Measurements from ENCODE around the gene GALK1. TPM values are rescaled to one million over a fixed set of nuclear protein-coding genes. Genes with fewer than 3 reads are reported as not detected.

Gene GALK1
- 11.1 TPM in 2 replicates for total RNA-seq

DNA sequence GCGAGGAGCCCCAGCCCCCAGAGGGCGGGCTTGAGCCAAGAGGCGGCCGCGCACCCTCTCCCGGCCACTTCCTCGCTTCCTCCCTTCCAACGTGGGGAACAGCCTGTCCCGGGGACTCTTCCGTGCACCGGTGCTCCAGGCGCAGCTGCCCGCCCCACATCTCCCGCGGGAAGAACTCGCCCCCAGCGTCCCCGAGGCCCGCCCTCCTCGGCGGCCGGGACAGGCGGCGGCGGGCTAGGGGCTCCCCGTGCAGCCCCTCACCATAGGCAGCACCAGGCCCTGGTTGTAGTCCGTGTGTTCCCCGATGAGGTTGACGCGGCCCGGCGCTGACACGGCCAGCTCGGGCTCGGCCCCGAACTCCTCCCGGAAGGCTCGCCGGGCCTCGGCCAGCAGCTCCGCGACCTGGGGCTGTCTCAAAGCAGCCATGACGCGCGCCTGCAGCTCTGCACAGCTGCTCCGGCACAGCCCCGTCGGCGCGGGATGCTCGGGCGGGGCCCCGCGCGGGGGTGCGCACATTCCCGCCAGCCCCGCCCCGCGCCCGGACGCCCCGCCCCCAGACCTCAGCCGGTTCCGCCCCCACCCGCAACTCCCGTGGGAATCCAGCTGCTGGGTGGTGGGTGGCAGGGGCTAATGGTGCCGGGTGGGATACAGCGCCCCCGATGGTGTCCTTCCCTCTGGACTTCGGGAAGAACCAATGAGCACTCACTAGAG lies at the start of gene GALK1:
Gene GALK1 (minus strand): TSS at position 482 of the 711 bp plus-strand sequence. CDS start 56 bp downstream, at position 426.

DNA sequence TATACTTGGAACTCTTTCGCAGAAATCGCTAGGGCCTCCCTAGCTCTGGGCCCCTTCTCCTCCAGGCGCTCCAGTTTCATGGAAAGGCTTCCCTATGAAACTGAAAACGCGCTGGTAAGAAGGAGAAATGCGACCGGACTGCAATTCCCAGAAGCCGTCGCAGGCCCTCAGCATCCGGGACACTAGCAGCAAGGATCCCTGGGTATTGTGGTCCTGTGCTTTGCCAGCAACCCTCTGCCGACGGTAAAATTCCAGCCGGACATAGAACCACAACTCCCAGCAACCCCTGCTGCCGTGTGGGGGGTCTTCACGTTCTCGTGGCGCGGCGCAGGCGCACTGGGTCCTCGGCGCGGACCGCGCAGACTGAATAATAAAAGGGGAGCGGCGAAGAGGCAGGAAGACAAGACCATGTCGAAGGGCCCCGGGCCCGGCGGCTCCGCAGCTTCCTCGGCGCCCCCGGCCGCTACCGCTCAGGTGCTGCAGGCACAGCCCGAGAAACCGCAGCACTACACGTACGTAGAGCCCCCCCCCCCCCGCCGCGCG lies 19.6 kb upstream of the GALK1 start, which contains the start of gene UNK:
Gene UNK (plus strand): TSS at position 334 of the 543 bp plus-strand sequence. CDS start 75 bp downstream, at position 409.

DNA sequence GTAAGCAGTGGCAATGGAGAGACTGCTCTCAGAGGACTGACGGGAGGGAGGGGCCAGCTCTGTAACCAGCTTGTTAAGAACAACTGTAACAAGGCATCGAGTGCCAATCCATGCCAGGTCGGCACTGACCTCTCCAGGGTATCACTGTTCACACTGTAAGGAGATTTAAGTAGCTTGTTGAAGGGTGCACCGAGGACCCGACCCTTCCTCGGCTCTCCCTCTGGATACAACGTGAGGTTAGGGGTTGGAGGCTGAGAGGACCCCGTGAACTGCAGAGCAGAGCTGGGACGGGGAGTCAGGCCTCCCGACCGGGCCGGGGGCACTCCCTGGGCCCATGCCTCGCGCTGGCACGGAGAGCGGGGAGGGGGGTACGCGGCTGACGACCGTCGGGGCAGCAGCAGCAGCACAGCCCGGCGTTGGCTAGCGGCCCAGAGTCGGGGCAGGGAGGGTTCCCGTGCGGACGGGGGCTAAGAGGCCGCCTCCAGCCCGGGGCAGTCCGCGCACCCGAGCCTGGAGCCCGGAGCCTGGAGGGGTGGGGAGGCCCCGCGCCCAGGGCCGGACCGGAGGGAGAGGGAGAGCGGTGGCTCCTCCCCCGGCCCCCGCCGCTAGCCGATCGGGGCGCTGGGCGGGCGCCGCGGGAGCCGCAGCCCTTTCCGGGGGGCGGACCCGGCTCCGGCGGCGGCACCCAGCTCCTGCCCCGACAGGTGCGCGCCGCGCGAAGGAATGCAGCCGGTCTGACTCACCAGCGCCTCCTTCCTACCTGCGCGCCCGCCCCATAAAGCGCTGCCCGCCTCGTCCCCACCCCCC lies 44.1 kb downstream of the GALK1 start, which contains the start of gene ITGB4:
Gene ITGB4 (plus strand): TSS at position 804 of the 807 bp plus-strand sequence. CDS start 3,245 bp downstream, outside the sequence.

Other genes starting within 250 kb of the GALK1 start
- gene CASKIN2, start 249.7 kb downstream of the GALK1 start, total RNA-seq, result 6.3 and 9.5 TPM in 2 replicates
- gene TSEN54, start 248.7 kb downstream of the GALK1 start, total RNA-seq, result 28.5 and 36.9 TPM in 2 replicates
- gene LLGL2, start 239.5 kb downstream of the GALK1 start, total RNA-seq, result 14.5 and 14.7 TPM in 2 replicates
- gene MYO15B, start 177.4 kb downstream of the GALK1 start, total RNA-seq, result 1.2 and 6.9 TPM in 2 replicates
- gene SMIM5, start 131.8 kb downstream of the GALK1 start, total RNA-seq, result not detected in 2 replicates
- gene RECQL5, start 98.0 kb downstream of the GALK1 start, total RNA-seq, result 13.2 and 17.3 TPM in 2 replicates
- gene SAP30BP, start 97.9 kb downstream of the GALK1 start, total RNA-seq, result 50.4 and 65.7 TPM in 2 replicates
- gene ITGB4, start 43.7 kb downstream of the GALK1 start, total RNA-seq, result 1,334 and 1,928 TPM in 2 replicates
- gene UNK, start 19.6 kb upstream of the GALK1 start, total RNA-seq, result 12.9 and 21.5 TPM in 2 replicates
- gene UNC13D, start 79.2 kb upstream of the GALK1 start, total RNA-seq, result 0.87 and 1.2 TPM in 2 replicates
- 43.7 and 62.4 TPM in 2 replicates for gene WBP2, start 90.1 kb upstream of the GALK1 start, total RNA-seq
- 40.9 and 68.3 TPM in 2 replicates for gene TRIM47, start 113.4 kb upstream of the GALK1 start, total RNA-seq
- 14.9 and 17.5 TPM in 2 replicates for gene TRIM65, start 131.8 kb upstream of the GALK1 start, total RNA-seq
- 29.7 and 35.8 TPM in 2 replicates for gene MRPL38, start 139.7 kb upstream of the GALK1 start, total RNA-seq
- gene FBF1, start 175.8 kb upstream of the GALK1 start, total RNA-seq, result 10.8 and 12.0 TPM in 2 replicates
- 17.2 and 20.6 TPM in 2 replicates for gene ACOX1, start 214.0 kb upstream of the GALK1 start, total RNA-seq
- gene TEN1, start 214.0 kb upstream of the GALK1 start, total RNA-seq, result 13.4 and 17.1 TPM in 2 replicates
- 0.16 and 1.3 TPM in 2 replicates for gene CDK3, start 235.7 kb upstream of the GALK1 start, total RNA-seq